Esophagus muscularis mucosa (tissue), 3 donors: ENCODE data around the gene STT3B.
"Not testable (repeated sequence)": the region's sequence is repeated elsewhere in the genome, so short reads cannot be mapped to it uniquely, and the experiment has no call there.

Experiments
- POLR2A ChIP-seq: fragments of 450-650 bp; IDR thresholded peaks from one replicate; pipeline ENCODE4 v1.6.1; 2017; ENCODE audit warnings: antibody characterized with exemption, moderate library complexity, mild to moderate bottlenecking, low read depth
- TF ChIP-seq, protein P1 (sequence below), 3 experiments: fragments of 200-600 bp in 2 of 3; fragments of 450-650 bp in 1 of 3; sonication (generic) in 2 of 3; IDR thresholded peaks; one replicate each; pipeline ENCODE4 v1.5.1; 2017 to 2019; ENCODE audit warnings: antibody characterized with exemption in 3 of 3, mild to moderate bottlenecking in 2 of 3, moderate library complexity in 1 of 3

DNA sequence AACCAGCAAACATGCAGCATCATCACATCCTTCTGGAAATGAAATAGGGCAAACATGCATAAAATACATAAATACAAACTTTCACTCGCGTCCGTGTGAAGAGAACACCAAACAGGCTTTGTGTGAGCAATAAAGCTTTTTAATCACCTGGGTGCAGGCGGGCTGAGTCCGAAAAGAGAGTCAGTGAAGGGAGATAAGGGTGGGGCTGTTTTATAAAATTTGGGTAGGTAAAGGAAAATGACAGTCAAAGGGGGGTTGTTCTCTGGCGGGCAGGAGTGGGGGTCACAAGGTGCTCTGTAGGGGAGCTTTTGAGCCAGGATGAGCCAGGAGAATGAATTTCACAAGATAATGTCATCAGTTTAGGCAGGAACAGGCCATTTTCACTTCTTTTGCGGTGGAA is 26.2 kb upstream of the STT3B start:
- TF ChIP-seq, protein P1, sequence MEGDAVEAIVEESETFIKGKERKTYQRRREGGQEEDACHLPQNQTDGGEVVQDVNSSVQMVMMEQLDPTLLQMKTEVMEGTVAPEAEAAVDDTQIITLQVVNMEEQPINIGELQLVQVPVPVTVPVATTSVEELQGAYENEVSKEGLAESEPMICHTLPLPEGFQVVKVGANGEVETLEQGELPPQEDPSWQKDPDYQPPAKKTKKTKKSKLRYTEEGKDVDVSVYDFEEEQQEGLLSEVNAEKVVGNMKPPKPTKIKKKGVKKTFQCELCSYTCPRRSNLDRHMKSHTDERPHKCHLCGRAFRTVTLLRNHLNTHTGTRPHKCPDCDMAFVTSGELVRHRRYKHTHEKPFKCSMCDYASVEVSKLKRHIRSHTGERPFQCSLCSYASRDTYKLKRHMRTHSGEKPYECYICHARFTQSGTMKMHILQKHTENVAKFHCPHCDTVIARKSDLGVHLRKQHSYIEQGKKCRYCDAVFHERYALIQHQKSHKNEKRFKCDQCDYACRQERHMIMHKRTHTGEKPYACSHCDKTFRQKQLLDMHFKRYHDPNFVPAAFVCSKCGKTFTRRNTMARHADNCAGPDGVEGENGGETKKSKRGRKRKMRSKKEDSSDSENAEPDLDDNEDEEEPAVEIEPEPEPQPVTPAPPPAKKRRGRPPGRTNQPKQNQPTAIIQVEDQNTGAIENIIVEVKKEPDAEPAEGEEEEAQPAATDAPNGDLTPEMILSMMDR (IDR thresholded peaks at IDR 0.05): not testable (repeated sequence)
- not testable (repeated sequence) for TF ChIP-seq POLR2A
